ENCODE measurements around the gene PARP14.

PARP14 gene

DNA sequence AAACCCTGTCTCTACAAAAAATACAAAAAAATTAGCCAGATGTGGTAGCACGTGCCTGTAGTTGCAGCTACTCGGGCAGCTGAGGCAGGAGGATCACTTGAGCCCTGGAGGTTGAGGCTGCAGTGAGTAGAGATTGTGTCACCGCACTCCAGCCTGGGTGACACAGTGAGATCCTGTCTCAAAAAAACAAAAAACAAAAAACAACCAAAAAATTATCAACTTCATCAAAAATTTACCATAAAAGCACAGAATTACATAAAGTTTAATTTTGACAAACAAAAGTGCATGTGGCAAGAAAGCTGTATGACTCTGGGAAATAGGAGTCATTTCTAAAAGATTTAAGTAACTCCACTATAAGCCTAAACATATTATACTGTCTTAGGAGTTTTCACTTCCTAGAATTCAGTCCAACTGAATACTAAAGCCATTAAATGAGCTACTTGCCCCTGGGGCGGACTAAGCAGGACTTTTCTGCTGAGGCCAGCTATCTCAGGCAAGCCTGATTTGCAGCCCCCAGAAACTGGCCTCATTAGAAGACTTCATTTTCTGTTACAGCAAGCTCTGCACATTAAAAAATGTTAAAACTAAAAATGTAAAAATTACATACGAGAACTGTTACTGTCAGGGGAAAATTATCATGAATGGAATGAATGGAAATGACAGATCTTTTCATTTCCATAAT, 90.0 kb downstream of the PARP14 start:
- Histone ChIP-seq H3K9ac (ENCODE audit: low read length) (no peak overlapping the region), H3K4me1 (ENCODE audit: control insufficient read depth, insufficient read depth, low read length) (no peaks in the 10 kb centered on the region), H3K36me3 (ENCODE audit: control insufficient read depth, insufficient read depth, low read length) (no peaks in the 10 kb centered on the region), H3K4me3 (ENCODE audit: low read length) (no peak overlapping the region), H3K27me3 (ENCODE audit: control insufficient read depth, insufficient read depth, low read length) (no peaks in the 10 kb centered on the region), H3K27ac (ENCODE audit: low read depth, low read length) (no peak overlapping the region)

DNA sequence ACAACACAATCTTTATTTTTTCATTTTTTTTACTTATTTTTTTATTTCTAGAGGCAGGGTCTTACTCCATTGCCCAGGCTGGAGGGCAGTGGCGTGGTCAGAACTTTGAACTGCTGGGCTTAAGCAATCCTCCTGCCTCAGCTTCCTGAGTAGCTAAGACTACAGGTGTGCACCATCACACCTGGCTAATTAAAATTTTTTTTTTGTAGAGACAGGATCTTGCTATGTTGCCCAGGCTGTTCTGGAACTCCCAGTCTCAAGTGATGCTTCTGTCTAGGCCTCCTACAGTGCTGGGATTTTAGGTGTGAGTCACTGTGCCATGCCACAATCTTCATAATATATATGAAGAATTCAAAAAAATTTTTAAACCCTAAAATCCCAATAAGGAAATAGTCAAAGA, 92.2 kb downstream of the PARP14 start:
- Histone ChIP-seq H3K9ac (ENCODE audit: low read length) (no peak overlapping the region), H3K4me1 (ENCODE audit: control insufficient read depth, insufficient read depth, low read length) (no peaks in the 10 kb centered on the region), H3K27ac (ENCODE audit: low read depth, low read length) (no peak overlapping the region), H3K36me3 (ENCODE audit: control insufficient read depth, insufficient read depth, low read length) (no peaks in the 10 kb centered on the region), H3K27me3 (ENCODE audit: control insufficient read depth, insufficient read depth, low read length) (no peaks in the 10 kb centered on the region), H3K4me3 (ENCODE audit: low read length) (no peak overlapping the region)

DNA sequence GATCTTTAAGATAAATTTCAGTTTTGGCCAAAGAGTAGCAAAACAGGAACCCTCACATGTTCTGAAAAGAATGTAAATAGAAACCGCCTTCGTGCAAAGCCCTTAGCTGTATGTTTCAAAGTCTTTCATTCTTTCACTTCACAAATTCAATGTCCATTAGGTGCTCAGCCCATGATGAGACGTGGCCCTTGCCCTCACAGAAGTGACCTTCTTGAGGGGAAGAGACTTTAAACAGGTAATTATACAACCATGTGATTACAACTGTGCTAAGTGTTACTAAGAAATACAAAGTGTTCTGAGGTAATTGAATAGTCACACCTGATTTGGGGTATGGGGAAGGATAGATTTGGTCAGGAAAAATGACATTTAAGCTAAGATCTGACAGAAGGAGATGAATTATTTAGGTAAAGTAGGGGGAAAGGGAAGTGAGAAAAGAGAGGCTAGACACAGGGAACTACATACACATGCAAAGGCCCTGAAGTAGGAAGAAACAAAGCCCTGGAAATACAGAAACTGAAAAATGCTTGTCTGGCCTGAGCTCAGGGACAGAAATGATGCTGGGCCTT, 93.4 kb downstream of the PARP14 start:
- H3K27me3 ChIP-seq (ENCODE audit: control insufficient read depth, insufficient read depth, low read length), result no peaks in the 10 kb centered on the region
- H3K4me1 ChIP-seq (ENCODE audit: control insufficient read depth, insufficient read depth, low read length), result no peaks in the 10 kb centered on the region
- no peak overlapping the region for H3K4me3 ChIP-seq (ENCODE audit: low read length)
- H3K36me3 ChIP-seq (ENCODE audit: control insufficient read depth, insufficient read depth, low read length), result no peaks in the 10 kb centered on the region
- H3K27ac ChIP-seq (ENCODE audit: low read depth, low read length), result no peak overlapping the region
- no peak overlapping the region for H3K9ac ChIP-seq (ENCODE audit: low read length)

DNA sequence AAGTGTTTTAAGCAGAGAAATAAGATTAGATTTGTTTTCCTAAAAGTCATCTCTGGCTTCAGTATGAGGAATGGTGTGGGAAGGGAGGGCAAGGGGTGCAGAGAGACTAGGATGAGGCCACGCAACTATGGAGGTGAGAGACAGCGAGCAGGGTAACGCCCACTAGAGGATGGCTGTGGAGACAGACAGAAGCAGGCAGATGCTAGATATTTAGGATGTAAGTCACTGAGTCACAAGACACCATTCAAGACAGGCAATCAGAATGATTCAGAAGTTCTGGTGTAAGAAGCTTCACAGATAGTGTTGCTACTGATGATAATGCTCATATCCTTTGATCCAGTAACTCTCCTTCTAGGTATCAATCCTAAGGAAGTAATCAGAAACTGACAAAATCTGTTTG, 93.9 kb downstream of the PARP14 start:
- no peak overlapping the region for H3K27ac ChIP-seq (ENCODE audit: low read depth, low read length)
- H3K4me3 ChIP-seq (ENCODE audit: low read length), result no peak overlapping the region
- no peaks in the 10 kb centered on the region for H3K36me3 ChIP-seq (ENCODE audit: control insufficient read depth, insufficient read depth, low read length)
- H3K27me3 ChIP-seq (ENCODE audit: control insufficient read depth, insufficient read depth, low read length), result no peaks in the 10 kb centered on the region
- no peaks in the 10 kb centered on the region for H3K4me1 ChIP-seq (ENCODE audit: control insufficient read depth, insufficient read depth, low read length)
- H3K9ac ChIP-seq (ENCODE audit: low read length), result no peak overlapping the region

DNA sequence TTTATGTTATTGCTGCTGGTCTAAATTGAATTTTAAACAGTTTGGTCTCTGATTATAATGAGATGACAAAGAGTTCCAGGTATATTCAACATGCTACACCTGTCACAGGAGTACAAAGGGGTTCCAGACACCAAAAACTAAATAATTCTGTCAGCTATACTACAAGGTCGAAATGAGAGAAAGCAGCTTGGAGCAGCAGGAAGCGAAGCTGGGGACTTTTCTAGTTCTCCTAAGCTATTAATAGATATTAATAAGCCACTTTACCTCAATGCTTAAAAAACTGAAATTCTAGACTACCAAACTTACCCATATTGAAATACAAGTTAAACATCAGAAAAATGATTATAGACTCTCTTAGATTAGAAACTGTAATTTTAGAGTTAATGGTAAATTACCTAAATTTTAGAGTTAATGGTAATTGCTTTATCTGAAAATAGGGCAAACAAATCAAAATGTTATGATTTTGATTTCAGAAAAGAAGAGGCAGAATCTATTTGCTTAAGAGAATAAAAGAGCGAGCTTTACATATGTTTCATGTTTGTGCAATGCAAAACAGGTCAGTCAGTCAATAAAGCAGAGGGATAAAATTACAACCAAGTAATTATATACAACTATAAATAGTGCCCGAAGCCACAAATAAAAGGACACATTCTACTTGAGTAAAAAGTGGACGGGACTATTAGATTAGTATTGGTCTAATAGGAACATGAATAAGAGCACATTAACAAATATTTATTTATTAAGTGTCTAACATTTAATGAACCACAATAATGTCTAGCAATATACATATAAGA, 96.2 kb downstream of the PARP14 start:
- H3K4me1 ChIP-seq (ENCODE audit: control insufficient read depth, insufficient read depth, low read length), result no peaks in the 10 kb centered on the region
- no peaks in the 10 kb centered on the region for H3K27me3 ChIP-seq (ENCODE audit: control insufficient read depth, insufficient read depth, low read length)
- no peaks in the 10 kb centered on the region for H3K36me3 ChIP-seq (ENCODE audit: control insufficient read depth, insufficient read depth, low read length)
- H3K27ac ChIP-seq (ENCODE audit: low read depth, low read length), result no peak overlapping the region
- no peak overlapping the region for H3K4me3 ChIP-seq (ENCODE audit: low read length)
- no peak overlapping the region for H3K9ac ChIP-seq (ENCODE audit: low read length)

DNA sequence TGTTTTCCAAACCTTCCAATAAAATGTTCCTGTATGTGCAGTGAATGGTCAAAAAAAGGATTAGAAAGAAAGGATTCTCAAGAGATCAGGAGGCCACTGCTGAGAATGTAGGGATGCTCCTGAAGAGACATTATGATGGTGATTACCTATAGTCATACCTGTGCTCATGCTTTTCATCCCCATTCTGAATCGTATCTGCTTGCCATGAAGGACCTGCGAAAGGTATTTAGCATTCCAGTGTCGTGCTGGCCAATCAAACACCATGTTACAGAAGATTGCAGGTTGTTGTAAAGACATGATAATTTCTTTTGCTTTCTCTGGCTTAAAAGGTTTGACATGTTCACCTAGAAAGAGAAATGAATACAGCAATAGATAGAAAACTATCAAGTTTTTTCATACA, 96.9 kb downstream of the PARP14 start:
- Histone ChIP-seq H3K4me3 (ENCODE audit: low read length) (no peak overlapping the region), H3K27ac (ENCODE audit: low read depth, low read length) (no peak overlapping the region), H3K36me3 (ENCODE audit: control insufficient read depth, insufficient read depth, low read length) (no peaks in the 10 kb centered on the region), H3K4me1 (ENCODE audit: control insufficient read depth, insufficient read depth, low read length) (no peaks in the 10 kb centered on the region), H3K27me3 (ENCODE audit: control insufficient read depth, insufficient read depth, low read length) (no peaks in the 10 kb centered on the region), H3K9ac (ENCODE audit: low read length) (no peak overlapping the region)

All from rectal smooth muscle tissue (tissue), 1 donor.